HEK293T (cell line): ENCODE results near the gene APBA3.

Experiments
- CTBP1 ChIP-seq: fragments of 450-650 bp; IDR thresholded peaks from 2 replicates; pipeline ENCODE4 v1.6.1; 2016; ENCODE audit warnings: borderline replicate concordance
- SP1 ChIP-seq: fragments of 450-650 bp; IDR thresholded peaks from 2 replicates; pipeline ENCODE4 v1.6.1; 2017
- TARDBP ChIP-seq: fragments of 450-650 bp; IDR thresholded peaks from 2 replicates; pipeline ENCODE4 v1.6.1; 2016

- TF ChIP-seq TARDBP = no peak
- no peak for TF ChIP-seq SP1
- no peak for TF ChIP-seq CTBP1
Observed at GRCh38 chr19:3725640-3726310, 35.7 kb downstream of the APBA3 start.
